NOMO-1 treated with DMSO at 0.1 percent for 48 hours (cell line): ENCODE data around the gene TPRX1.
"Not testable (repeated sequence)": the region's sequence is repeated elsewhere in the genome, so short reads cannot be mapped to it uniquely, and the experiment has no call there.

ENCODE experiments used
- DNase-seq: peaks from one replicate; lab custom pipeline; 2025; ENCODE audit not compliant: unreplicated experiment; lab: John Stamatoyannopoulos, UW

TPRX1 gene

GRCh38 chr19:47804451-47804850 lies at the start of gene TPRX1:
TSS of gene TPRX1 (minus strand) at chr19:47804551. CDS start at chr19:47804539, 12 bp downstream.
- not testable (repeated sequence) for DNase-seq

DNA sequence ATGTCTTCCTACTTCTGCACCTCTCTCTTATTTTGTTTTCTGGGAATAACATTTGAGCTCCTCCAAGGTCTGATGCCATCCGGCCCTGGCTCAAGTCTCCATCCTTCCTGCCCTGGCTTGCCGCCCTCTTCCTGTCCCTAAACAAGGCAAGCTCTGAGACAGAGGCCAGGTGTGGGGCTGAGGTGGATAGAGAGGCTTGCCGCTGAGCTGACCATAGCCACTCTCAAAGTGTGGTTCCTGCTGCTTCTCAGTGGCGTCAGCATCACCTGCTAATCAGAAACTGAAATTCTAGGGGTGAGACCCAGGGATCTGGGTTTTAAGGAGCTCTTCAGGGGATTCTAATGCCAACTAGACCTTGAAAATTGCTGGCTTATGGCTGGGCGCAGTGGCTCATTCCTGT lies 48.7 kb upstream of the TPRX1 start:
- no peak for DNase-seq

DNA sequence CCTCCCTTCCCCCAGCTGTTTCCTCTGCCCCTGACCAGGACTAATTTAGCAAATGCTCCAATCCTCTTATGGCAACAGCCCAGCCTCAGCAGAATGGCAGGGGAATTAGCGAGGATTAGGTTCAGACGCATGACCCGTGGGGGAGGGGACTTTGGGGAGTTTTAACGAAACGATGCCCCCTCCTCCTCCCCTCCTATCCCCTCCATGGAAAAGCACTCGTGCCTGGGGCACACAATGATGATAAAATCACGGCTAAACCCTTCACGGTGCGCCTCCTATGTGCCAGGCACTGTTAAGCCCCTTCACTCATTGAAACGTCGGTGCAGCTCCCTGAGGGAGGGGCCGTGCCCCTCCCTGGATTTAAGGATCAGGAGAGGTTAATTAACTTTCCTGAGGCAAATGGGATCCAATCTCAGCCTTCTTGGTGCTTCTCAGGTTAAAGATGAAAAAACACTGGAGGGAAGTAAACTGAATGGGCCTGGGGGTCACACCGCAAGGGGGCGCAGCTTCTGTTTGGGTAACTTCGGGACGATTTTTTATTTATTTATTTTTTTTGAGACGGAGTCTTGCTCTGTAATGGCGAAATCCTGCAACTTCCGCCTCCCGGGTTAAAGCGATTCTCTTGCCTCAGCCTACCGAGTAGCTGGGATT lies 44.6 kb upstream of the TPRX1 start:
- peak; percentile 4 for DNase-seq

- no peak for DNase-seq
Observed at GRCh38 chr19:47848425-47848822, 44.1 kb upstream of the TPRX1 start.

DNA sequence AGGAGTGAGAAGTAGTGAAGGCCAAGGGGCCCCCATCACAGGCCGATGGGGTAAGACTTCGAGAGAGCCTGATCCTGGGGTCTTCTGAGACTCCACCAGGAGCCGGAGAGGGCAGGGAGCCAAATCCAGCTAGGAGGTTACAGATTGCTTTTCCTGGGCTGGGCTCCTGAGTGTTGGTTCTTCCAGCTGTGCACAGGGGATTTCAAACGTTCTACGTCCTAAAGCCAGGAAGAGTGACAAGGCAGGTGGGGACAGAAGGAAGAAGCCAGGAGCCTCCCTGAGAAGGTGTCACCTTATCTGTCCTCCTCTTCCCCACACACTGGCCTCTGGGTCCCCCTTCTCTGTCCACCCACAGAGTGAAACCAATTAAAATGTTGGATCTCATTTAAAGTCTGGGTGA lies 38.6 kb upstream of the TPRX1 start:
- no peak for DNase-seq

DNA sequence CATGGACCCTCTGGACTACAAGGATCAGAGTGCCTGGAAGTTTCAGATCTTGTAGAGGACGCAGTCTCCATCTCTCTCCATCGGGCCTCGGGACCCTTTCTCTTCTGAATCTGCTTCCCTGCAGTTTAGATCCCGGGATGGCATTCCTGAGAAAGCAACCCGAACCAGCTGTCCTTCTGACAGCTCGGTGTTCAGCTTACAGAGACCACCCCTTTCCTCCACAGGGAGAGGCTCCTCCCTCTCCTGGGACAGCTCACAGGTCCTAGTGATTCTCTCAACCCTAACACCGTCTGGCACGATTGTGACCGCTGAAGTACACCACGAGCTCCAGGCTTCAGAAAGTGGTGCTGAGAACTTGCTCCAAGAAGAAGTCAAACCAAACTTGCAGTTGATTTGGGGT lies 35.6 kb upstream of the TPRX1 start:
- no peak for DNase-seq

- DNase-seq, result no peak
Observed at GRCh38 chr19:47839411-47839810, 35.1 kb upstream of the TPRX1 start.

- DNase-seq, result no peak
Observed at GRCh38 chr19:47836038-47836437, 31.7 kb upstream of the TPRX1 start.

GRCh38 chr19:47832723-47833122 lies 28.4 kb upstream of the TPRX1 start:
- DNase-seq, result no peak

- DNase-seq, result no peak
Observed at GRCh38 chr19:47826800-47827199, 22.4 kb upstream of the TPRX1 start.

DNA sequence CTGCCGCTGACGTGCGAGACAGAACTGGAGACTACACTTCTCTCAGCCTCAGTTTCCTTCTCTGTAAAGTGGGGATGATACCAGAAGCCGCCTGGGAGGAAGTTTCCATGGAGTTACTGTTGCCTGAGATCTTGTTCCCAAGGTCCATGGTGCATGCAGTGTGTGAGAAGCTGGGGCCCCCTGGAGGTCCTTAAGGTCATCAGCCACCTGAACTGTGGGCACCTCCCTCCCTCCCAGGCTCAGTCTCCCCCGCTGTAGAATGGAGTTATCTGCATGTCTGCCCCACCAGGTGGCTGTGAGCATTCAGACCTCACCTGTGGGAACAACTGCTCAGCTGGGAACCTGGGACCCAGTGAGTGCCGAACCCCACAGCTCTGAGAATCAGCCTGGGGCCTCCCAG lies 20.0 kb upstream of the TPRX1 start:
- no peak for DNase-seq

- no peak for DNase-seq
Observed at GRCh38 chr19:47821460-47822020, 17.2 kb upstream of the TPRX1 start, which contains the start of gene CRX. TSS of gene CRX (plus strand) at chr19:47821937. CDS start at chr19:47834444, 12,507 bp downstream.

GRCh38 chr19:47820410-47820809 lies 16.1 kb upstream of the TPRX1 start:
- DNase-seq, result no peak

- DNase-seq, result peak; percentile 4
Observed at GRCh38 chr19:47819858-47820257, 15.5 kb upstream of the TPRX1 start.

DNA sequence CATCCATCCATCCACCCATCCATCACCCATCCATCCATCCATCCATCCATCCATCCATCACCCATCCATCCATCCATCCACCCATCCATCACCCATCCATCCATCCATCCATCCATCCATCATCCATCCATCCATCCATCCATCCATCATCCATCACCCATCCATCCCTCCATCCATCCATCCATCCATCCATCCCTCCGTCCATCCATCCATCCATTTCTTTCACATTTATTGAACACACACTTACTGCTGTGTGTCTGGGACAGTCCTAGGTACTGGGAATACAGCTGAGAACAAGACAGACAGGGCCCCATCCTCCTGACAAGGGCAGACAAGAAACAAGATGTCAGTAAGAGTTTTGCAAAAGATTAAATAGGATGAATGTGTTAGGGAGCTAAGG lies 13.9 kb upstream of the TPRX1 start:
- not testable (repeated sequence) for DNase-seq

- DNase-seq, result not testable (repeated sequence)
Observed at GRCh38 chr19:47816270-47816669, 11.9 kb upstream of the TPRX1 start.

GRCh38 chr19:47813995-47814328 lies 9.6 kb upstream of the TPRX1 start:
- no peak for DNase-seq

DNA sequence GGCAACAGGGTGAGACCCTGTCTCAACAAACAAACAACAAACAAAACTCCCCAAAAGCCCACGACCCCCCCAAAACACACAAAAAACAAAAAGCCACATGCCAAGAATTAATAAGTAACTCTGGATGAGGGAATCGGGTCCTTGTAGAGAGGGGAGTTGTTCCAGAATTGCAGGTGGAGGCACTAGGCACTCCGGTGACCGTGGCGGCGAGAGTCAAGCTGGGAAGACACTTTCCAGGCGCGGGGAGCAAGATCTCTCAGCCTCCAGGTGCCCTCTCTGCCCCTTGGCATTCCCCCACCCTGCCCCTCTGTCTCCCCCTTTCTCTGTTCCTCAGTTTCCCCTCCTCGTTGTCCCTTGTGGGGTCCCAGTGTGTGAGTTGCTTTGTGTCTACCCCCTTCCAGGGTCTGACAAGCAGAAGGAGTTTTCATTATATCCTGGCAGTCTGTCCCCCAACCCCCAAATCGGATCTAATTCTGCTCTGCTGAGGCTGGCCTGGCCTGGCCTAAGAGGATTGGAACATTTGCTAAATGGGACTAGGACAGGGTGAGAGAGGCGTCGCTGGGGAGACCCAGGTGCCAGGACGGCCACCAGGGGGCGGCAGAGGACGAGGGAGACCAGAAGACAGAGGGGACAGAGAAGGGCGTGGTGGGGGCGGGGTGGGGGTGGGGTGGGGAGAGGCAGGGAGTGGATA lies 9.1 kb upstream of the TPRX1 start:
- peak; percentile 33 for DNase-seq

DNA sequence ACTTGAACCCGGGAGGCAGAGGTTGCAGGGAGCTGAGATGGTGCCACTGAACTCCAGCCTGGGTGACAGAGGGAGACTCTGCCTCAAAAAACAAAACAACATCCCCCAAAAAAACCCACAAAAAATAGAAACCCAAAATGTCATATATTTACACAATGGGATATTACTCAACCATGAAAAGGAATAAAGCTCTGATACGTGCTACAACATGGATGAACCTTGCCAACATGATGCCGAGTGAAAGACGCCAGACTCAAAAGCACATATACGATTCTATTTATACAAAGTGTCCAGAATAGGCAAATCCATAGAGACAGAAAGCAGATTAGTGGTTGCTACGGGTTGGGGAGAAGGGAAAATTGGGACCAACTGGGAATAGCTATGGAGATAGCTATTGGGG lies 2.1 kb upstream of the TPRX1 start:
- DNase-seq, result no peak

- no peak for DNase-seq
Observed at GRCh38 chr19:47805313-47805712, 962 bp upstream of the TPRX1 start.

DNA sequence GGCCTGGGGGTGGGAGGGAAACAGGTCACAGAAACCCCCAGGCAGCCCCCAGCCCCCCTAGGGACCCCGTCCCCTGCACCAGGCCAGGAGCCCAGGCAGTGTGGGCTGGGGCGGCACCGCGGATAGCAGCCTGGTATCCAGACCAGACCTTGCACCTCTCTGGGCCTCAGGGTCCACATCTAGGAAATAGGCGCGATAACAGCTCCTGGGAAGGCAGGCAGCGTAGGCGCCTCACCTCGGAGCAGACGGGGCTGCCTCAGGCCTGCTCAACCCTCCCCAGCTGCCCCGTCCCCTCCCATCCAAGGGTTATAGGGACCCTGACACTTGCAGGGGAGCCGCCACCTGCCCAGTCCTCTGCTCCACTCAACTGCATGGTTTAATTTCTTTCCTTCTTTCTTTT lies 680 bp downstream of the TPRX1 start:
- DNase-seq, result not testable (repeated sequence)

GRCh38 chr19:47803148-47803547 lies 1.2 kb downstream of the TPRX1 start:
- DNase-seq, result not testable (repeated sequence)
